Measurements from ENCODE around the gene KCNH2. TPM values are rescaled to one million over a fixed set of nuclear protein-coding genes. Genes with fewer than 3 reads are reported as not detected.

The KCNH2 gene
- total and polyA plus RNA-seq, 4 donors: 0.23 to 2.4 (median 0.64) TPM

DNA sequence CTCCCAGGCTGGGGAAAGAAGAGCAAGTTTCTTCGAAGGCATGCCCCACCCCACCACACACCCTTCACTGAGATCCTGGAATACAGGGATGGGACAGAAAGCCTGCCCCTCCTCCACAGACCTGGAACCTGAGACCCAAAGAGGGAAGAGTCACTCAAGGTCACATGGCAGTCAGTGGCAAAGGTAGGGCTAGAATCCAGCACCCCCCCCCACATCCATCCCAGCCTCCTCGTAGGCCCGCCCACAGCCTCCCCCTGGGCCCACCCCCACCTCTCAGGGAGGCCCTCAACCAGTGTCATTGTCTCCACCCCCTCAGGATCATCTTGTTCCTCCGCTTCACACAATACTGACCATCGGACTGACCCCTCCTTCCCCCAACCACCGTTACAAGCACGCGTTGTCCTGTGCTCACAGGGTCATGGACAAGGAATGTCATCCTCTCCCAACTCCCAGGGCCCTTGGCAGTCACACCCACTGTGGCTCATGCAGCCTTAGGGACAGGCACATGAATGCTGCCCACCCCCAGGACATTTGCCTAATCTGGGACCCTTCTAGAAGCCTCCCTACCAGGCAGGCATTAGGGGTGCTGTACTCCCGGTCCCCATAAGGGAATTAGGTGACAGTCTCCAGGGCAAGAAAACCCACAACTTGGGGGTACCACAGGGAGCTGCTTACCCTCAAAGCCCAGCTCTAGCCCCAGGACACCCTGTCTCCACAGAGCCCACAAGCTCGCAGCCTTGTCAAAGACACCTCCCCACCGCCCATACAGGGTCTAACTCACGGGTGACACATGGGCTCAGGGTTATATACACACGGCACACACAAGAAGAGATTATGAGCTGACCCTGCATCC lies 1.4 kb downstream of the KCNH2 start:
- no peak for ATAC-seq (ENCODE audit: low FRiP score)
- 46 to 47% methylated on average over 13 of the region's 13 CpGs for WGBS, 2 donors

DNA sequence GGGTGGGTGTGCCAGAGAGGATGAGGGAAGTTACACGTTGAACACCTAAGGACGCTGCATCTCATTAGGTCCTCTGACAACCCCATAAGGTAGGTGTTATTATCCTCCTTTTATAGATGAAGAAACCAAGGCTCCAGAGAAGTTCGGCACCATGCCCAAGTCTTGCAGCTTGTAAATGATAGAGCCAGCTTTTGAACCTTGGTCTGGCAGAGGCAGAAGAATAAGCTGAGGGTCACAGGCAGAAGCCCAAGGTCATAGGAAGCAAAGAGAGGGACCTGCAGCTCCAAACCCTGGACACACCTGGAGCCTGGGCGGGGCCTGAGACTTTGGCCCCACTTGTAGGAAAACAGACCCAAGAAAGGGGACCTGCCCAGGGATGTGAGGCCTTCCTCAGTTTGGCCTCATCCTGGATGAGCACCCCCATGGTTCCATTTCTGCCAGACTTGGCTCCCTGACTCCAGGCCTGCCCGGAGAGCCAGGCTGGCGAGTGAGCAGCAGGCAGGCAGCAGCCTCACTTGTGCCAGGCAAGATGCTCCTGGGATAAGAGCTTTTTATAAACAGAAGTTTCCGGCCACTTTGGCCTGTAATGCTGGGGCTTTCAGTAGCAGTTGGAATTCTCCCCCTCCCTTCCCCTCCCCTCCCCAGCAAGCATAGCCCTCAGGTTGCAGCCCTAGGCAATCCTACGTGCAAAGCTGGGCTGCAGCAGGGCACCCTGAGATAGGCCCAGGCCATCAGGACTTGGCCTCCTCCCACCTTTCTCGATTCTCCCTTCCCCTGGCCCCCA lies 2.4 kb downstream of the KCNH2 start:
- Histone ChIP-seq H3K9me3 (ENCODE audit: control insufficient read depth, low read length) (no peaks in the 10 kb centered on the region), H3K36me3 (ENCODE audit: control insufficient read depth in 1 of 2, insufficient read depth in 2 of 2, low read length in 1 of 2) (no peaks in the 10 kb centered on the region), H3K4me1 (ENCODE audit: control insufficient read depth in 1 of 2, insufficient read depth in 2 of 2, low read length in 2 of 2) (peaks cover 0 to 4% of the 10 kb centered on the region in 2 donors), H3K27ac (ENCODE audit: low read depth in 1 of 2, low read length in 2 of 2) (no peak overlapping the region), H3K4me3 (ENCODE audit: low read length in 2 of 2) (no peak overlapping the region), H3K27me3 (ENCODE audit: control insufficient read depth in 1 of 2, insufficient read depth in 2 of 2, low read length in 1 of 2) (no peaks in the 10 kb centered on the region)
- WGBS, 2 donors: 73 to 74% methylated on average over 9 of the region's 9 CpGs
- no peak for DNase-seq
- no peak for ATAC-seq (ENCODE audit: low FRiP score)
- intact Hi-C loops (cut with DNase I): no loop called here

More for the DNA sequence above, 1.4 kb downstream of the KCNH2 start:
- no peak overlapping the region for H3K27ac ChIP-seq (ENCODE audit: low read depth in 1 of 2, low read length in 2 of 2)
- no peak overlapping the region for H3K4me3 ChIP-seq (ENCODE audit: low read length in 2 of 2)
- no peak for DNase-seq
- intact Hi-C loops (cut with DNase I): no loop called here
- no peaks in the 10 kb centered on the region for H3K36me3 ChIP-seq (ENCODE audit: control insufficient read depth in 1 of 2, insufficient read depth in 2 of 2, low read length in 1 of 2)
- peaks cover 0 to 4% of the 10 kb centered on the region in 2 donors for H3K4me1 ChIP-seq (ENCODE audit: control insufficient read depth in 1 of 2, insufficient read depth in 2 of 2, low read length in 2 of 2)
- H3K9me3 ChIP-seq (ENCODE audit: control insufficient read depth, low read length): no peaks in the 10 kb centered on the region
- no peaks in the 10 kb centered on the region for H3K27me3 ChIP-seq (ENCODE audit: control insufficient read depth in 1 of 2, insufficient read depth in 2 of 2, low read length in 1 of 2)

DNA sequence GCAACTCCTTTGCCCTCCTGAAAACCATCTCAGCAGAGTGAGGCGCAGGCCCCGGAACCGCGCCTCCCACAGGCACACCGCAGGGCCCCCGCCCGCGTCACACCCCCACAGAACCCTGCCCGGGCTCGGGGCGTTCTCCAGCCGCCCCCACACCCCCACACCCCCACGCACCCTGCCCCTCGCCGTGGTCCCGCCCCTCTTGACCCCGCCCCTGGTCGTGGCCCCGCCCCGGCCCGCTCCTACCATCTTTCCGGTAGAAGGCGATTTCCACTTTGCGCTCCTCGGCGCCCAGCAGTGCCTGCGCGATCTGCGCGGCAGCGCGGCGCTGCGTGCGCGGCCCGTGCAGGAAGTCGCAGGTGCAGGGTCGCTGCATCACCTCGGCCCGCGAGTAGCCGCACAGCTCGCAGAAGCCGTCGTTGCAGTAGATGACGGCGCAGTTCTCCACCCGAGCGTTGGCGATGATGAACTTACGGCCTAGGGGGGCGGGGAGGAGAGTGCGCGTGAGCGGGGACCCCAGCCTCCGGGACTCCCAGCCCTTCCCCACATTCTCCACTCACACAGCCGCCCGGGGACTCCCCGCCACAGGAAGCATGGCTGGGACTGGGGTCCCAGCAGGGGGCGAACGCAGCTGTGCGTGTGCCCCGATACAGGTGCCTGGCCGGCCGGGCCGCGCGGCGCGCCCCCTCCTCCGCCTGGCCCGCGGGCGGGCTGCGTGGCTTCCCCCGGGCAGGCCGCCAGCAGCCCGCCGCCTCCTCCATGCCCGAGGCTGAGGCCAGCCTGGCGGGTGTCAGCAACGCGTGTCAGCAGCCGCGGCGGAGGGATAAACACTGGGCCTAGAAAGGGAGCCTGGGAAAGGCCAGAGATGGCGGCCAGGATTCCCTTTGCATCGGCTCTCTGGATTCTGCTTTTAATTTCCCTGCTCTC lies 3.4 kb downstream of the KCNH2 start:
- Histone ChIP-seq H3K27me3 (ENCODE audit: control insufficient read depth in 1 of 2, insufficient read depth in 2 of 2, low read length in 1 of 2) (no peaks in the 10 kb centered on the region), H3K36me3 (ENCODE audit: control insufficient read depth in 1 of 2, insufficient read depth in 2 of 2, low read length in 1 of 2) (no peaks in the 10 kb centered on the region), H3K4me3 (ENCODE audit: low read length in 2 of 2) (peak overlapping the region in 1 of 2 donors; percentile 15), H3K27ac (ENCODE audit: low read depth in 1 of 2, low read length in 2 of 2) (no peak overlapping the region), H3K9me3 (ENCODE audit: control insufficient read depth, low read length) (no peaks in the 10 kb centered on the region), H3K4me1 (ENCODE audit: control insufficient read depth in 1 of 2, insufficient read depth in 2 of 2, low read length in 2 of 2) (peaks cover 0 to 4% of the 10 kb centered on the region in 2 donors)
- intact Hi-C loops (cut with DNase I): no loop called here
- no peak for ATAC-seq (ENCODE audit: low FRiP score)
- DNase-seq: no peak
- WGBS, 2 donors: 2 to 3% methylated on average over 79 to 89 of the region's 89 CpGs

DNA sequence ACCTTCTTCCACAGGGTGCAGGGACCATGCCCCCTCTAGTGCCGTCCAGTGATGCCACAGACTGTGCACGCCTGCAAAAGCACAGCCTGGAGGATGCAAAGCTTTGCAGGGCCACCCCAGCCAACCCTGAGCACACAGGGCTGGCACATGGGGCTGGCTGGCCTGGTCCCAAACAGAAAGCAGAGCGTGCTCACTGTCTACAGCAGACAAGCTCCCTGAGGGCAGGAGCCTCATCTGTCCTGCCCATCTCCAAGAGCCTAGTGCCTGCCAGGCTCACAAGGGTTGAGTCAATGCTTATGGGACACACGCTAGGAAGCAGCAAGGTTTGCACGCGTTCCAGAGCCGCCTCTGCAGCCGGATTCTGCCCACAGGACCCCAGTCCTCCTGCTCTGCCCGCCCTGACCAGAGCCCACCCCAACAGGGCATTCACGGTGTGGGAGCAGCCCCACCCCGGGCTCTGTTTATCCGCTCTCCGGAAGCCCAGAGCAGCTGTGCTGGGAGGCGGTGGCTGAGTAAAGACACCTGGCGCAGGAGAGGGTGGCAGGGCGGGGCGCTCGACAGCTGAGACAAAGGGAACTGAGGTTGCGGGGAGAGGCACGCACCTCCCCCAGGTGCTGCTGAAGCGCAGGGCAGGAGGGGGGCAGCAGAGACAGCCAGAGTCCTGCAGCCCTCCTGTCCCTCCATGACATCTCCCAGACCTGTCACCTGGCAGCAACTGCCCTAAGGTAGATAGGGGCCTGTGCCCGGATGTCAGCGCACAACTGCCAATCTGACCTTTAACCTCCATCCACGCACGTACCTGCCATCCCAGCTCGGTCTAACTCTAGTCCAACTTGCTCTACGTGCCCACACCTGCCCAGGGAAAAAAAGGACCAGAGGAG lies 4.3 kb downstream of the KCNH2 start:
- no peaks in the 10 kb centered on the region for H3K36me3 ChIP-seq (ENCODE audit: control insufficient read depth in 1 of 2, insufficient read depth in 2 of 2, low read length in 1 of 2)
- H3K27me3 ChIP-seq (ENCODE audit: control insufficient read depth in 1 of 2, insufficient read depth in 2 of 2, low read length in 1 of 2): no peaks in the 10 kb centered on the region
- H3K4me1 ChIP-seq (ENCODE audit: control insufficient read depth in 1 of 2, insufficient read depth in 2 of 2, low read length in 2 of 2): peaks cover 0 to 4% of the 10 kb centered on the region in 2 donors
- 68 to 74% methylated on average over 27 of the region's 27 CpGs for WGBS, 2 donors
- no peak overlapping the region for H3K27ac ChIP-seq (ENCODE audit: low read depth in 1 of 2, low read length in 2 of 2)
- intact Hi-C loops (cut with DNase I): no loop called here
- ATAC-seq (ENCODE audit: low FRiP score): no peak
- H3K9me3 ChIP-seq (ENCODE audit: control insufficient read depth, low read length): no peaks in the 10 kb centered on the region
- H3K4me3 ChIP-seq (ENCODE audit: low read length in 2 of 2): no peak overlapping the region
- no peak for DNase-seq

DNA sequence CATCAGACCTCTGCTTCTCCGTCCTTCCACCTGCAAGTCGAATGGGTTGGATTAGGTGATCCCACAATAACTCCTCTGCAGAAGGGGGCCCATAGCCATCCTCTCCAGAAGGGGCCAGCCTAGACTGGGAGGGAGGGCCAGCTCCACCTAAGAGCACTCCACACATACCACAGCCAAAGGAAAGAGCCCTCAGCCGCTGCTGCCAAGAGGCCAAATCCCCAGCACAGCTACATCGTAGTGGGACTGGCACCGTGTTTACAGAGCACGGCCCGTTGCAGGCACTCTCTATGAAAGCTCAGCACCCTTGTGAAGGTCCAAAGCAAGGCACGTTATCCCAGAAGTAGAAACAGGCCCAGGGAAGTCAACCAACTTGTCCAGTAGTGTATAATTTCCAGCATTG lies 5.4 kb downstream of the KCNH2 start:
- ATAC-seq (ENCODE audit: low FRiP score) (no peak), DNase-seq (no peak)
- no peaks in the 10 kb centered on the region for H3K9me3 ChIP-seq (ENCODE audit: control insufficient read depth, low read length)
- no peaks in the 10 kb centered on the region for H3K27me3 ChIP-seq (ENCODE audit: control insufficient read depth in 1 of 2, insufficient read depth in 2 of 2, low read length in 1 of 2)
- intact Hi-C loops (cut with DNase I): no loop called here
- no peak overlapping the region for H3K27ac ChIP-seq (ENCODE audit: low read depth in 1 of 2, low read length in 2 of 2)
- 61% methylated on average over 8 of the region's 8 CpGs for WGBS, 2 donors
- no peak overlapping the region for H3K4me3 ChIP-seq (ENCODE audit: low read length in 2 of 2)
- peaks cover 0 to 4% of the 10 kb centered on the region in 2 donors for H3K4me1 ChIP-seq (ENCODE audit: control insufficient read depth in 1 of 2, insufficient read depth in 2 of 2, low read length in 2 of 2)
- no peaks in the 10 kb centered on the region for H3K36me3 ChIP-seq (ENCODE audit: control insufficient read depth in 1 of 2, insufficient read depth in 2 of 2, low read length in 1 of 2)

DNA sequence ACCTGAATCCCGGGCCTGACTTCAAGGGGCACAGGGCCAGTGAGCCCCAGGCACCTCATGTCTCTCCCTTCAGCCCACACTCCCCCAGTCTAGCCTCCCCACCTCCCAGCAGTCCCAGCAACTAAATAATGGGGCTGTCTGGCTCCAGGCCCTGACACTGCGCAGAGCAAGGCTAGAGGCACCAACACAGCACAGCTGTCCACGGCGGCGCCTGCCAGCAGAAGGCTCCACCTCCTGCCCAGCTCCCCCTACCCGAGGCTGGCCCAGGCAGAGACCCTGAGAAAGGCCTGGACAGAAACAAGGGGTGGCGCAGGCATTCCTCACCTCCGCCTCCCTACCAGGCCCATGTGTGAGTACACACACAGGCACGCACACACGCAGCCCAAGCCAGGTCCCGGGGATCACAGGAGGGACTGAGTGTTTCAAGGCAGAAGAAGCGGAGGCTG lies 6.1 kb downstream of the KCNH2 start:
- no peak overlapping the region for H3K4me3 ChIP-seq (ENCODE audit: low read length in 2 of 2)
- H3K4me1 ChIP-seq (ENCODE audit: control insufficient read depth in 1 of 2, insufficient read depth in 2 of 2, low read length in 2 of 2): peaks cover 0 to 4% of the 10 kb centered on the region in 2 donors
- no peak overlapping the region for H3K27ac ChIP-seq (ENCODE audit: low read depth in 1 of 2, low read length in 2 of 2)
- H3K27me3 ChIP-seq (ENCODE audit: control insufficient read depth in 1 of 2, insufficient read depth in 2 of 2, low read length in 1 of 2): no peaks in the 10 kb centered on the region
- WGBS, 2 donors: 54 to 68% methylated on average over 12 of the region's 12 CpGs
- DNase-seq: no peak
- H3K9me3 ChIP-seq (ENCODE audit: control insufficient read depth, low read length): no peaks in the 10 kb centered on the region
- ATAC-seq (ENCODE audit: low FRiP score): no peak
- no peaks in the 10 kb centered on the region for H3K36me3 ChIP-seq (ENCODE audit: control insufficient read depth in 1 of 2, insufficient read depth in 2 of 2, low read length in 1 of 2)
- intact Hi-C loops (cut with DNase I): no loop called here

DNA sequence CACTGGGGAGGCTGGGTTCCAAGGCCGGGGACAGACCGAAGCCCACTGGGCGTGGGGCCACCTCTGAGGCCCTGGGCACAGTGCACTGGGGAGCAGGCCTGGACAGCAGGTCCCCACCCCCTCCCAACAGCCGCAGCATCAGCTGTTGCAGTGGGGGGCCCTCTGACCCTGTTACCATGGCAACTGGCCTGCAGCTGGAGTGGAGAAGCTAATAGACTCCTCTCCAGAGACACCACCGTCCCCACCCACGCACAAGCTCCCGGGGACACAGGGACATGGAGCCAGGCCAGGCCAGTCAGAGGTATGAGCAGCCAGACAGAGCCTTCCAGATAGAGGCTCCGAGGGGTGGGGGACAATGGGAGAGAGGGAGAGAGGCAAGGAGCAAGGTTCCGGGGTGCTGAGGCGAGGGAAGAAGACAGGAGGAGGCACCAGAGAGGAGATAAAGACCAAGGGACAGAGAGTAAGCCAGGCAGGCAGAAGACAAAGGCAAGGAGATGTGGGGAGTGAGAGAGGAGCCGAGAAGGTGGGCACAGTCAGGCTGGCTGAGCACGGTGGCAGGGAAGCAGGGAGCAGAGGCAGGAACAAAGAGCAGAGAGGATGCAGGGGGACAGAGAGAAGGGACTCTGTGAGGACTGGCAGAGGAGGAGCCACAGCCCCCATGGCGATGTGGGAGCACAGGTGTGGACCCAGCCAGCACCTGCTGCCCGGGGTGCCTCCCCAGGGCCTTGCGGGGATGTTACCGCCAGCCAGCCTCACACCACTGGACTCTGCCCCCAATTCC lies 6.7 kb downstream of the KCNH2 start:
- WGBS, 2 donors: 68 to 69% methylated on average over 16 of the region's 16 CpGs
- intact Hi-C loops (cut with DNase I): no loop called here
- H3K9me3 ChIP-seq (ENCODE audit: control insufficient read depth, low read length): no peaks in the 10 kb centered on the region
- H3K4me3 ChIP-seq (ENCODE audit: low read length in 2 of 2): no peak overlapping the region
- H3K27ac ChIP-seq (ENCODE audit: low read depth in 1 of 2, low read length in 2 of 2): no peak overlapping the region
- no peaks in the 10 kb centered on the region for H3K36me3 ChIP-seq (ENCODE audit: control insufficient read depth in 1 of 2, insufficient read depth in 2 of 2, low read length in 1 of 2)
- DNase-seq: no peak
- no peaks in the 10 kb centered on the region for H3K27me3 ChIP-seq (ENCODE audit: control insufficient read depth in 1 of 2, insufficient read depth in 2 of 2, low read length in 1 of 2)
- ATAC-seq (ENCODE audit: low FRiP score): no peak
- peaks cover 0 to 4% of the 10 kb centered on the region in 2 donors for H3K4me1 ChIP-seq (ENCODE audit: control insufficient read depth in 1 of 2, insufficient read depth in 2 of 2, low read length in 2 of 2)
